Spleen (tissue), 7 donors: ENCODE data around the gene SULT2B1.

Source experiments
- POLR2A ChIP-seq, 3 donors: fragments of 450-650 bp; IDR thresholded peaks; one replicate each; pipeline ENCODE4 v1.5.1; 2017; ENCODE audit warnings: antibody characterized with exemption in 3 of 3, mild to moderate bottlenecking in 1 of 3
- TF ChIP-seq, protein P1 (sequence below), 11 experiments: fragments of 200-600 bp in 7 of 11; fragments of 450-650 bp in 4 of 11; sonication (generic) in 4 of 11; IDR thresholded peaks in 8 of 11; conservative IDR thresholded peaks in 3 of 11; 1 replicate in 7 of 11; 2 replicates in 4 of 11; pipeline versions ENCODE4 v1.4.0 to v1.8.0; 2016 to 2021; ENCODE audit warnings: antibody characterized with exemption in 11 of 11, inconsistent platforms in 4 of 11, mild to moderate bottlenecking in 1 of 11
- donor health status: DM: no; HTN: no; CAD: no; lungs with moderate emphysema.
- donor health status: DM: no; HTN: no; CAD: no.
- donor health status: DM: no; HTN: no; CAD: no.

DNA sequence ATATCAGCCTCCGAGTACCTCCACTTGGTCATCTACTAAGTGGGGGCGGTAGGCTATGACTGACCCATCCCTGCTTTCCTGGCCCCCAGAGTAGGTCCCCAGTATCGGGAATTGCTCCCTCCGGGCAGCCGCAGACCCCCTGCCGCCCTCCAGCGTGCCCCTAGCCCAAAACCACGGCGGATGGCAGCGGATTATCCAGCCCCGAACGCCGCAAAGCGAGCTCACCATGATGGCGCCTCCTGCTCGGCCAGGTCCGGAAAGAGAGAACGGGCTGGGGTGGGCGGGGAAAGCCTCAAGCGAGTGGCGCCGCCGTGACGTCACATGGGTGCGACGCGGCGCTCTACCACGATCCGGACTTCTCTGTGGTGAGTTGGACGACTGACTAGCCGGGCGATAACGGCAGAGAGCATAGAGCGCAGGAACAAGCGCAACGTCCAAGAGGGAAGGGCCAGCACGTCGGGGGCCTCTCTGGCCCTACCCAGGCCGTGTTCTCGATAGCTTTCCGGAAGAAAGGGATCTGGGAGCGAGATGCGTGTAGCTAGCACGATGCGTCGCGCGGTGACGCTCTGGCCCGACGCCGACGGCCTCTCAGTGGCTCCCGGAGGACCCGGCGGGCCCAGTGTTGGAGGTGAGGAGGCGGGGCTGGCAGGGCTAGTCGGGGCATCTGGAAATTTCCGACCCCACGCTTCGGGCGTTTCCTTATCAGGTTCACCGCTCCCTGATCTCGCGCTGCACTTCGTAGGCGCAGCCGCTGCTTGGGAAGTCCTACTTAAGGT is 67.1 kb downstream of the SULT2B1 start, which contains the start of the genes RPL18 and SPHK2:
- TF ChIP-seq, protein P1, sequence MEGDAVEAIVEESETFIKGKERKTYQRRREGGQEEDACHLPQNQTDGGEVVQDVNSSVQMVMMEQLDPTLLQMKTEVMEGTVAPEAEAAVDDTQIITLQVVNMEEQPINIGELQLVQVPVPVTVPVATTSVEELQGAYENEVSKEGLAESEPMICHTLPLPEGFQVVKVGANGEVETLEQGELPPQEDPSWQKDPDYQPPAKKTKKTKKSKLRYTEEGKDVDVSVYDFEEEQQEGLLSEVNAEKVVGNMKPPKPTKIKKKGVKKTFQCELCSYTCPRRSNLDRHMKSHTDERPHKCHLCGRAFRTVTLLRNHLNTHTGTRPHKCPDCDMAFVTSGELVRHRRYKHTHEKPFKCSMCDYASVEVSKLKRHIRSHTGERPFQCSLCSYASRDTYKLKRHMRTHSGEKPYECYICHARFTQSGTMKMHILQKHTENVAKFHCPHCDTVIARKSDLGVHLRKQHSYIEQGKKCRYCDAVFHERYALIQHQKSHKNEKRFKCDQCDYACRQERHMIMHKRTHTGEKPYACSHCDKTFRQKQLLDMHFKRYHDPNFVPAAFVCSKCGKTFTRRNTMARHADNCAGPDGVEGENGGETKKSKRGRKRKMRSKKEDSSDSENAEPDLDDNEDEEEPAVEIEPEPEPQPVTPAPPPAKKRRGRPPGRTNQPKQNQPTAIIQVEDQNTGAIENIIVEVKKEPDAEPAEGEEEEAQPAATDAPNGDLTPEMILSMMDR (IDR thresholded peaks at IDR 0.05 in 8 of 11, conservative IDR thresholded peaks at IDR 0.05 in 3 of 11) = peak in 5 of 11 experiments; percentile 4 to 43 (median 27)
- TF ChIP-seq POLR2A (IDR thresholded peaks at IDR 0.05) = peak; percentile 38 to 85 (median 83)
